Cardiac fibroblast (primary cell): ENCODE measurements around the gene TGFB2.

ENCODE experiments used
- DNase-seq, 2 donors: peaks; one replicate each; pipeline versions ENCODE4 v3.0.0 to v3.0.0-alpha.2; 2010; ENCODE audit warnings: low read depth in 2 of 2
- H3K4me3 ChIP-seq, 2 donors: replicated peaks in 1 of 2; 1 replicate in 1 of 2; 2 replicates in 1 of 2; pipeline ENCODE4 v1.5.1; 2011; ENCODE audit warnings: low read depth in 2 of 2, low read length in 2 of 2, mild to moderate bottlenecking in 2 of 2, moderate library complexity in 1 of 2
- CTCF ChIP-seq: IDR thresholded peaks from one replicate; pipeline ENCODE4 v1.5.1; 2011; ENCODE audit warnings: low read depth, mild to moderate bottlenecking, low read length, inconsistent platforms

Gene TGFB2

GRCh38 chr1:218447010-218447689 is 102.0 kb downstream of the TGFB2 start:
- TF ChIP-seq CTCF, result no peak
- DNase-seq, result no peak
- H3K4me3 ChIP-seq, result no peak overlapping the region

GRCh38 chr1:218451415-218451814 is 106.3 kb downstream of the TGFB2 start:
- peak in 1 of 2 donors; percentile 17 for DNase-seq
- H3K4me3 ChIP-seq, result no peak overlapping the region
- no peak for TF ChIP-seq CTCF

DNA sequence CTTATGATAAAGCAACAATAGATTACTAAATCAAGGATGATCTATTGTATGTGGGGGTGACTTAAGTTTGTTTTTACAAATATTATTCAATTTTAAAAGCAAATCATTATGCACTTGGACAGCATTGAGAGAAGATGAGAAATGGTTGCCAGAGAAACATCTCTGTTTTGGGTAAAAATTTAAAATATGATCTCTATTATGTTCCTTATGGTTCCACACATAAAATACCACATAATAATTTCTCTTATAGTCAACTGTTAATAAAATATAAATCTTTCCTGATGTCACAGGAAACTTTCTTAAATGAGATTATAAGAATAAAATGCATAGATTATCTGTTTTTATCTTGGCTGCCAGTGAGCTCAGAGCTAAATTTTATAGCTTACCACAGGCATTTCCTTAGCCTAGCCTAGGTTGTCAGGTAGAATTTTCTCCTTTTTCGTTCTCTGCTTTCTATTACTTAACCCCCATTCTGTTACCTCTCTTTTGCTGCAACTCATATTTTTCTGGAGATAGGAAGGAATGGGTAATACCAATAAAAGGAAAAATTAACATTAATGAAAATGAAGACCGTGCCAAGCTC is 109.7 kb downstream of the TGFB2 start:
- no peak for DNase-seq
- H3K4me3 ChIP-seq, result no peak overlapping the region
- no peak for TF ChIP-seq CTCF

- TF ChIP-seq CTCF, result no peak
- DNase-seq, result no peak
- no peak overlapping the region for H3K4me3 ChIP-seq
Measured at GRCh38 chr1:218456444-218456843, 111.3 kb downstream of the TGFB2 start.

GRCh38 chr1:218459450-218459849 is 114.3 kb downstream of the TGFB2 start:
- TF ChIP-seq CTCF, result no peak
- H3K4me3 ChIP-seq, result no peak overlapping the region
- DNase-seq, result peak; percentile 45 to 50

DNA sequence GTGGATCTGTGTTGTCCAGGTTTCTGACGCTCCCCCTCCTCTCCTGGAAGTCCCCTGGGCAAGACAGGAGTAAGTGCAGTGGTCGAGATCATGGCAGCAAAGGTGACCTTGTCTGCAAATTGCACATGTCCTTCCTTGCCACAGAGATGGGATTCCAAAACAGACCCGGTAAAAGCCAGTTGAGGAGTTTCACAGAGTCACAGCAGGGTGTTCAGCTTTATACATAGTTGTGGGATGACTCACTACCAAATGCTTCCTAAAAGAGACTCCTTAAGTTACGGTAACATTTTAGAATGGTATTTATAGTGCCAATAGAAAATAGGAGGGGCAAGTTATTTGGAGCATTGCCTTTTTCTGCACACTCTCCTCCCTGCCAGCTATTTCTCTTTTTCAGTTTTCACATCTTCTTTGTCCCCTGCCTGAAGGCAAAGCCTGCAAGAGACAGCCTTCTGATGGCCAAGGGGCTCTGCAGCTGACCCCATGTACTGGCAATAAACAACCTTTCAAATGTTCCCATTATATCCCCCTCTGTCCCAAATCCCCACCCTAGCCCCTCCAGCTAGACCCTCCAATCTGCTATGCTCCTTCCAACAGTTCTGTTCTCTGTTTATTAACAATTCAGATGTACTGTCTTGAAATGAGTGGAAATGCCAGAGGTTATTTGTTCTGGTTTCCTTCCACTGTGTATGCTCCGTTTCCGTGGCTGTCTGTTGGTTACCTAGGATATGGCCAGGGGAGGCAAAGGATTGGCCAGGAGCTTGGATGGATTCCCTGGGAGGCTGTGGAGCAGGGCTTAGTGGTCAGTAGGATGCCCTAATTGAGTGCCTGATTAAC is 115.0 kb downstream of the TGFB2 start:
- no peak for TF ChIP-seq CTCF
- no peak overlapping the region for H3K4me3 ChIP-seq
- peak; percentile 91 to 95 for DNase-seq
